Central memory CD8-positive, alpha-beta T cell (primary cell): ENCODE measurements around the gene CAPZB.
A peak's percentile ranks its signal among the peaks of the same experiment; 100 is the strongest.

Source experiments
- ATAC-seq: fragments of 150-1000 bp; cut with Tn5 transposase; replicated peaks from 2 replicates; pipeline ENCODE4 v1.10.0; 2022; ENCODE audit warnings: mild to moderate bottlenecking, moderate FRiP score, moderate number of reproducible peaks; ENCODE audit not compliant: poor library complexity, severe bottlenecking; ENCODE audit errors: extremely low read depth
- DNase-seq, 2 donors: peaks; one replicate each; pipeline ENCODE4 v3.0.0; 2021; ENCODE audit warnings: low spot score in 2 of 2
- H3K27ac Mint-ChIP-seq: one replicate; pipeline ENCODE4 v1.8.0; 2022; ENCODE audit warnings: low read depth, mild to moderate bottlenecking, moderate library complexity, mixed read lengths
- H3K27me3 Mint-ChIP-seq: one replicate; pipeline ENCODE4 v1.8.0; 2022; ENCODE audit warnings: mixed read lengths
- H3K36me3 Mint-ChIP-seq: one replicate; pipeline ENCODE4 v1.8.0; 2022; ENCODE audit warnings: mild to moderate bottlenecking, moderate library complexity, mixed read lengths; ENCODE audit not compliant: insufficient read depth
- H3K4me1 Mint-ChIP-seq: one replicate; pipeline ENCODE4 v1.8.0; 2022; ENCODE audit warnings: mixed read lengths
- H3K4me3 Mint-ChIP-seq: one replicate; pipeline ENCODE4 v1.8.0; 2022; ENCODE audit warnings: mild to moderate bottlenecking, moderate library complexity, mixed read lengths
- H3K9me3 Mint-ChIP-seq: one replicate; pipeline ENCODE4 v1.8.0; 2022; ENCODE audit warnings: mixed read lengths

CAPZB gene

GRCh38 chr1:19495000-19495656 is 9.8 kb upstream of the CAPZB start:
- H3K9me3 Mint-ChIP-seq: no peaks in the 10 kb centered on the region
- DNase-seq (no peak), ATAC-seq (no peak)
- peaks cover 1% of the 10 kb centered on the region for H3K36me3 Mint-ChIP-seq
- H3K4me3 Mint-ChIP-seq: no peak overlapping the region
- no peaks in the 10 kb centered on the region for H3K27me3 Mint-ChIP-seq
- peaks cover 13% of the 10 kb centered on the region for H3K4me1 Mint-ChIP-seq
- H3K27ac Mint-ChIP-seq: peak overlapping the region; percentile 25

- Mint-ChIP-seq H3K36me3 (peaks cover 1% of the 10 kb centered on the region), H3K9me3 (no peaks in the 10 kb centered on the region), H3K27me3 (no peaks in the 10 kb centered on the region), H3K27ac (no peak overlapping the region), H3K4me1 (peaks cover 16% of the 10 kb centered on the region), H3K4me3 (no peak overlapping the region)
- ATAC-seq (no peak), DNase-seq (no peak)
Observed at GRCh38 chr1:19493547-19493946, 8.2 kb upstream of the CAPZB start.

- H3K36me3 Mint-ChIP-seq: peaks cover 5% of the 10 kb centered on the region
- ATAC-seq: no peak
- H3K27ac Mint-ChIP-seq: no peak overlapping the region
- H3K9me3 Mint-ChIP-seq: no peaks in the 10 kb centered on the region
- no peak overlapping the region for H3K4me3 Mint-ChIP-seq
- H3K27me3 Mint-ChIP-seq: no peaks in the 10 kb centered on the region
- peaks cover 38% of the 10 kb centered on the region for H3K4me1 Mint-ChIP-seq
- DNase-seq: no peak
Observed at GRCh38 chr1:19489996-19490395, 4.7 kb upstream of the CAPZB start.

DNA sequence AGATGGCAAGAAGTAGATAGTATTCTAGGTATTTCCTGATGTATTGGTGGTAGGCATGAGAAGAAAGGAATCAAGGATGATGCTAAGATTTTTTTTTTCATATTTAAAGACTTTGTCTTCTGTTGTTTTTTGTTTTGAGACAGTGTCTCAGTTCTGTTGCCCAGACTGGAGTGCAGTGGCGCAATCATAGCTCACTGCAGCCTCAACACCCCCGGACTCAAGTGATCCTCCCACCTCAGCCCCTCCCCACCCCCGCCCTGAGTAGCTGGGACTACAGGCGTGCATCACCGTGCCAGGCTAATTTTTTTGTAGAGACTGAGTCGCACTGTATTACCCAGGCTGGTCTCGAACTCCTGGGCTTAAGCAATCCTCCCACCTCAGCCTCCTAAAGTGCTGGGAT is 2.8 kb upstream of the CAPZB start:
- H3K4me1 Mint-ChIP-seq: peaks cover 55% of the 10 kb centered on the region
- DNase-seq: no peak
- no peaks in the 10 kb centered on the region for H3K27me3 Mint-ChIP-seq
- H3K36me3 Mint-ChIP-seq: peaks cover 17% of the 10 kb centered on the region
- no peak overlapping the region for H3K4me3 Mint-ChIP-seq
- no peak overlapping the region for H3K27ac Mint-ChIP-seq
- no peaks in the 10 kb centered on the region for H3K9me3 Mint-ChIP-seq
- no peak for ATAC-seq

GRCh38 chr1:19484798-19485361 is 459 bp downstream of the CAPZB start:
- ATAC-seq: no peak
- peaks cover 25% of the 10 kb centered on the region for H3K36me3 Mint-ChIP-seq
- no peaks in the 10 kb centered on the region for H3K9me3 Mint-ChIP-seq
- peak overlapping the region; percentile 87 for H3K27ac Mint-ChIP-seq
- DNase-seq: no peak
- no peaks in the 10 kb centered on the region for H3K27me3 Mint-ChIP-seq
- peak overlapping the region; percentile 96 for H3K4me3 Mint-ChIP-seq
- H3K4me1 Mint-ChIP-seq: peaks cover 71% of the 10 kb centered on the region

DNA sequence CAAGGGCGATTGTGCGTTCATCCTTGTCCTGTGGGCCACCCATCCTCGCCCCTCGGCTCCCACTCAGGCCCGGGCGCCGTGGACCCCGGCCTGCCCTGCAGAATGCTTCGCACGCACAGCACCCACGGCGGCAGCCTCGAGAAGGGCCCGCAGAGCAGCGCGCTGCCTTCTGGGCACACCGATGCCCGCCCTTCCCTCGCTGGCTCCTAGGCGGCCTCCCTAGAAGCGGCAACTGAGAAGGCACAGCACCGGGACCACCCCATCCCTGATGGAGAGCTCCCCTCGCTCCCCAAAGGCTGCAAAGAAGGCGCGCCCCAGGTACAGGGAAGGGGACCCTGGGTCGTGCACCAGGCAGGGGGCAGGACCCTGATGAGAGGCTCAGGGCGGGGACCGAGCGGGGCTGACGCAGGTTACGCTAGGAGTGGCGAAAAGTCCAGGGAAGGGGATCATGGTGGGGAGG is 971 bp downstream of the CAPZB start:
- H3K4me1 Mint-ChIP-seq: peaks cover 76% of the 10 kb centered on the region
- peak overlapping the region; percentile 96 for H3K4me3 Mint-ChIP-seq
- H3K36me3 Mint-ChIP-seq: peaks cover 27% of the 10 kb centered on the region
- peak overlapping the region; percentile 87 for H3K27ac Mint-ChIP-seq
- no peaks in the 10 kb centered on the region for H3K9me3 Mint-ChIP-seq
- DNase-seq (no peak), ATAC-seq (no peak)
- H3K27me3 Mint-ChIP-seq: no peaks in the 10 kb centered on the region

DNA sequence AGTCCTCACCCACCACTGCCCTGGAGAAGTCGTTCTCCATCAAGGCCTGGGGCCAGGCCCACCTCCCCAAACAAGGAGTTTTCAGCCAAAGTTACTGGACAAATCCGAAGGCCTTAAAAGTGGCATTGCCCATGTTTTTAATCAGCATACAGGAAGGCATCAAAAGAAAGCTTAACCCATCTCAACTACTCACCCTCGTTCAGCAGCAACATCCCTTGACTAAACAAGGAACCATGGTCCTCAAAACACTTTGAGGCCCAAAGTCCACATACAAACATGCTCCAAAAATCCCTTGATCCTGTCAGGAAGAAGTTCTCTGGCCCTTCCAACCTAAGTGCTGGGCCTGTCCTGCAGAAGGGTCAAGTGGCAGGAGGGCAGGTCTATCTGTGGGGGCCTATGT is 1.6 kb downstream of the CAPZB start:
- DNase-seq (no peak), ATAC-seq (no peak)
- H3K27ac Mint-ChIP-seq: peak overlapping the region; percentile 87
- H3K27me3 Mint-ChIP-seq: no peaks in the 10 kb centered on the region
- H3K9me3 Mint-ChIP-seq: no peaks in the 10 kb centered on the region
- peaks cover 79% of the 10 kb centered on the region for H3K4me1 Mint-ChIP-seq
- peaks cover 31% of the 10 kb centered on the region for H3K36me3 Mint-ChIP-seq
- peak overlapping the region; percentile 96 for H3K4me3 Mint-ChIP-seq

DNA sequence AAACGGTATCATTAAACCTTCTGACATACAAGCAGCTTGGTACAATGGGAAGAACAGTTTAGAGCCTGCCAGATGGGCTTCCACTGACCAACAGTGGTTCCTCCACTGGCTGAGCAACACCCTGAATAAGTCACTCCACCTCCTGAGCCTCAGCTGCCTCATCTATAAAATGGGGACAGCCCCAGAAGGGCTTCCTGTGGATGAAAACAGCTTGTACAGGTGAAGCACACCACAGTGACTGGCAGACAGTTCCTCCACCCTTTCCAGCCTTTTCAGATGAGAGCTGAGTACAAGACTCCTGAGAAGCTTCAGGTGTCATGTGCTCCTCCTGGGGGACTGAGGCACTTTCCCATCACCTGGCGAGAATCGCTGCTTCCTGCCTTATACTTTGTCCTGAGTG is 2.1 kb downstream of the CAPZB start:
- peaks cover 79% of the 10 kb centered on the region for H3K4me1 Mint-ChIP-seq
- H3K27me3 Mint-ChIP-seq: no peaks in the 10 kb centered on the region
- no peaks in the 10 kb centered on the region for H3K9me3 Mint-ChIP-seq
- no peak for ATAC-seq
- peaks cover 31% of the 10 kb centered on the region for H3K36me3 Mint-ChIP-seq
- peak overlapping the region; percentile 96 for H3K4me3 Mint-ChIP-seq
- peak overlapping the region; percentile 87 for H3K27ac Mint-ChIP-seq
- DNase-seq: no peak

- peaks cover 36% of the 10 kb centered on the region for H3K36me3 Mint-ChIP-seq
- peaks cover 81% of the 10 kb centered on the region for H3K4me1 Mint-ChIP-seq
- no peaks in the 10 kb centered on the region for H3K27me3 Mint-ChIP-seq
- no peaks in the 10 kb centered on the region for H3K9me3 Mint-ChIP-seq
- H3K4me3 Mint-ChIP-seq: peak overlapping the region; percentile 96
- peak overlapping the region; percentile 87 for H3K27ac Mint-ChIP-seq
- DNase-seq (no peak), ATAC-seq (no peak)
Observed at GRCh38 chr1:19481826-19482398, 3.4 kb downstream of the CAPZB start.

DNA sequence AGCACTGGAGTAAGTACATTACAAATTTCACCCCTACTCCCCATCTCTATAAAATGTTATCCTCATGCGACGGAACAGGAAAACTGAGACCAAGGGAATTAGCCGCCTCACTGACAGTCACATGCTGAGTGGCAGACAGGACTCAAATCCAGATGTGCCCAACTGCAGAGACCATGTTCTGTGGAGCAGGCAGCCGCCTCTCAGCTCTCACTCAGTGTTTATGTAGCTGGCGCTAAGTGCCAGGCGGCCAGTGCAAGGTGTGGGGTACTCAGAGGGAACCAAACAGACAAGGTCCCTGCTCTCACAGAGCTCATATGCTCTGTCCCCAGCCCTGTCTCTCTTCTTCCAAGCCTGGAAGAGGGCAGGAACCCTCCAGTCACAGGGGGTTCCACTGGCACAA is 5.1 kb downstream of the CAPZB start:
- H3K36me3 Mint-ChIP-seq: peaks cover 37% of the 10 kb centered on the region
- DNase-seq (no peak), ATAC-seq (no peak)
- H3K9me3 Mint-ChIP-seq: no peaks in the 10 kb centered on the region
- no peaks in the 10 kb centered on the region for H3K27me3 Mint-ChIP-seq
- peak overlapping the region; percentile 98 for H3K27ac Mint-ChIP-seq
- peaks cover 86% of the 10 kb centered on the region for H3K4me1 Mint-ChIP-seq
- peak overlapping the region; percentile 45 for H3K4me3 Mint-ChIP-seq

DNA sequence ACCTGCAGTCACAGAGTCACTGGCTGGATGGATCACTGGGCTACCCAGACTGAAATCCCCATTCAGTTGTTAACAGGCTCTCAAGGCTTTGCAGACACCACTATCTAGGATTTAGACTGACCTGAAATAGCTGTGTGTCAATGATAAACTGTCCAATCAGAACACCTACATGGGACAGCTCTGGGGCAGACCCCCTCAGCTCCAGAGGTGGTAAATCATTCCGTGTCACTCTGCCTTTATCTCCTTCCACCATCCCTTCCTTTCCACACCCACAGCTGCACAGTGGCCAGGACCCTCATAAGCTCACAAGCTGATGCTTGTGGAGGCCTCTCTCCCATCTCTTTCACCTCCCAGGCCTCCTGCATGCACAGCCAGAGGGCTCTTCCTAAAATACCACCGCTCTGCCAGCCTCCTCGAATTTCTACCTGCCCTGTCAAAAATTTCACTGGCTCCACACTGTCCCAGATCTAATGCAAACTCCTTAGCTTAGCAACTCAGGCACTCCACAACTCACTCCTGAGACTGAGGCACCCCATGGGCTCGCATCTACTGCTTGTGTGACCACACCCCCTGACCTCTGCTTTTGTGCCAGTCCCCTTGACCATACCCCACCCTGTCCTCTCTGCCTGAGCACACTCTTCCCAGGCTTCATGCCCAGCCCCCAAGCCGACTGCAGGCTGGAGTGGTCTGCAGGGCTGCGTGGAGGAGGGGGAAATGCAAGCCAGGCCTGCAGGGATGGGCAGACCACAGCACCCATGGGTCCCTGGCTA is 5.8 kb downstream of the CAPZB start:
- DNase-seq (no peak), ATAC-seq (no peak)
- no peaks in the 10 kb centered on the region for H3K9me3 Mint-ChIP-seq
- peaks cover 91% of the 10 kb centered on the region for H3K4me1 Mint-ChIP-seq
- H3K27me3 Mint-ChIP-seq: no peaks in the 10 kb centered on the region
- H3K4me3 Mint-ChIP-seq: peak overlapping the region; percentile 45
- peak overlapping the region; percentile 98 for H3K27ac Mint-ChIP-seq
- H3K36me3 Mint-ChIP-seq: peaks cover 34% of the 10 kb centered on the region

GRCh38 chr1:19478322-19478721 is 7.0 kb downstream of the CAPZB start:
- Mint-ChIP-seq H3K27ac (peak overlapping the region; percentile 98), H3K9me3 (no peaks in the 10 kb centered on the region), H3K4me3 (peak overlapping the region; percentile 82), H3K36me3 (peaks cover 28% of the 10 kb centered on the region), H3K27me3 (no peaks in the 10 kb centered on the region), H3K4me1 (peaks cover 85% of the 10 kb centered on the region)
- DNase-seq (no peak), ATAC-seq (no peak)
